Measurements from ENCODE around the gene CACNG3.
"Not testable (repeated sequence)": the region's sequence is repeated elsewhere in the genome, so short reads cannot be mapped to it uniquely, and the experiment has no call there.

Gene CACNG3

GRCh38 chr16:24324421-24324820 lies 68.3 kb downstream of the CACNG3 start:
- Histone ChIP-seq H3K27ac (ENCODE audit: insufficient read depth, low read length, poor library complexity, severe bottlenecking) (no peak overlapping the region), H3K9me3 (ENCODE audit: control insufficient read depth, low read length) (no peaks in the 10 kb centered on the region), H3K27me3 (replicated peaks; ENCODE audit: control insufficient read depth, insufficient read depth, low read length, poor library complexity, severe bottlenecking) (no peaks in the 10 kb centered on the region), H3K4me1 (ENCODE audit: control insufficient read depth, insufficient read depth, low read length, poor library complexity, severe bottlenecking) (no peaks in the 10 kb centered on the region), H3K4me3 (ENCODE audit: insufficient read depth, low read depth, low read length, poor library complexity, severe bottlenecking) (no peak overlapping the region), H3K36me3 (ENCODE audit: control insufficient read depth, insufficient read depth, low read length) (no peaks in the 10 kb centered on the region)
- DNase-seq = no peak

- H3K9me3 ChIP-seq (ENCODE audit: control insufficient read depth, low read length) = no peaks in the 10 kb centered on the region
- no peak for DNase-seq
- H3K27me3 ChIP-seq (replicated peaks; ENCODE audit: control insufficient read depth, insufficient read depth, low read length, poor library complexity, severe bottlenecking) = no peaks in the 10 kb centered on the region
- H3K27ac ChIP-seq (ENCODE audit: insufficient read depth, low read length, poor library complexity, severe bottlenecking) = no peak overlapping the region
- H3K36me3 ChIP-seq (ENCODE audit: control insufficient read depth, insufficient read depth, low read length) = no peaks in the 10 kb centered on the region
- no peaks in the 10 kb centered on the region for H3K4me1 ChIP-seq (ENCODE audit: control insufficient read depth, insufficient read depth, low read length, poor library complexity, severe bottlenecking)
- no peak overlapping the region for H3K4me3 ChIP-seq (ENCODE audit: insufficient read depth, low read depth, low read length, poor library complexity, severe bottlenecking)
Observed at GRCh38 chr16:24328835-24329452, 72.8 kb downstream of the CACNG3 start.

DNA sequence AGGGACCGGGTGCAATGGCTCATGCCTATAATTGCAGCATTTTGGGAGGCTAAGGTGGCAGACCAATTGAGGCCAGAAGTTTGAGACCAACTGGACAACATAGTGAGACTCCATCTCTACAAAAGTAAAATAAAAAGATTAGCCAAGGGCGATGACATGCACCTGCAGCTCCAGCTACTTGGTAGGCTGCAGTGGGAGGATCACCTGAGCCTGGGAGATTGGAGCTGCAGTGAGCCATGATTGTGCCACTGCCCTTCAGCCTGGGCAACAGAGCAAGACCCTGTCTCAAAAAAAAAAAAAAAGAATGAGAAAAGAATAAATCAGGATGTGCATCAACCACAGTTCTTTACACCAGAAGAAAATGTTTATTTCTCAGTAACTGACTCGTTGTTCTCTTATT lies 76.0 kb downstream of the CACNG3 start:
- no peaks in the 10 kb centered on the region for H3K9me3 ChIP-seq (ENCODE audit: control insufficient read depth, low read length)
- H3K36me3 ChIP-seq (ENCODE audit: control insufficient read depth, insufficient read depth, low read length) = no peaks in the 10 kb centered on the region
- DNase-seq = no peak
- no peak overlapping the region for H3K27ac ChIP-seq (ENCODE audit: insufficient read depth, low read length, poor library complexity, severe bottlenecking)
- no peaks in the 10 kb centered on the region for H3K4me1 ChIP-seq (ENCODE audit: control insufficient read depth, insufficient read depth, low read length, poor library complexity, severe bottlenecking)
- H3K27me3 ChIP-seq (replicated peaks; ENCODE audit: control insufficient read depth, insufficient read depth, low read length, poor library complexity, severe bottlenecking) = no peaks in the 10 kb centered on the region
- H3K4me3 ChIP-seq (ENCODE audit: insufficient read depth, low read depth, low read length, poor library complexity, severe bottlenecking) = no peak overlapping the region

DNA sequence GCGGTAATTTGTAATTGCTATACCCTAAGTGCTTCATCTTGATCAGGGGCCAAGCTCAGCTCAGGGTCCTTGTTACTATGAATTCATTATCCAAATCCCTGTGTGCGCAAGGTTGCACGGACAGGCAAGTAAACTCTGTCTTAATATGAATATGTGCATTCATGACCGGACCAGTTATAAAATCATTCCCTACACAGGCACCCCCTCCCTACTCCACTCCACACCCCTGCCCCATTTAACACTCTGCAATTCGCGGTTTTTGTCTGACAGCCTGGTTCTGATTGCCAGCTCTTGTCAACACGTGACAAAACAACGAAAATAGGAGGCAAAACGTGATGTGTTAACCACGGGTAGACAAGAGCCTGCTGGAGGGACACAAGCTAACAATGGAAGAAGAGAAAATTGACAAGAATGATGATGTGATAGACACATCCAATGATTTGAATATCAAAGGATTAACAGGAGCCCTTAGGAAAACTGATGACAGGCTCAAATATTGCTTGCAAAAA lies 76.5 kb downstream of the CACNG3 start:
- Histone ChIP-seq H3K27me3 (replicated peaks; ENCODE audit: control insufficient read depth, insufficient read depth, low read length, poor library complexity, severe bottlenecking) (no peaks in the 10 kb centered on the region), H3K4me3 (ENCODE audit: insufficient read depth, low read depth, low read length, poor library complexity, severe bottlenecking) (no peak overlapping the region), H3K4me1 (ENCODE audit: control insufficient read depth, insufficient read depth, low read length, poor library complexity, severe bottlenecking) (no peaks in the 10 kb centered on the region), H3K36me3 (ENCODE audit: control insufficient read depth, insufficient read depth, low read length) (no peaks in the 10 kb centered on the region), H3K27ac (ENCODE audit: insufficient read depth, low read length, poor library complexity, severe bottlenecking) (no peak overlapping the region), H3K9me3 (ENCODE audit: control insufficient read depth, low read length) (no peaks in the 10 kb centered on the region)
- no peak for DNase-seq

- H3K4me3 ChIP-seq (ENCODE audit: insufficient read depth, low read depth, low read length, poor library complexity, severe bottlenecking) = no peak overlapping the region
- H3K27ac ChIP-seq (ENCODE audit: insufficient read depth, low read length, poor library complexity, severe bottlenecking) = no peak overlapping the region
- no peak for DNase-seq
- H3K4me1 ChIP-seq (ENCODE audit: control insufficient read depth, insufficient read depth, low read length, poor library complexity, severe bottlenecking) = no peaks in the 10 kb centered on the region
- H3K9me3 ChIP-seq (ENCODE audit: control insufficient read depth, low read length) = no peaks in the 10 kb centered on the region
- no peaks in the 10 kb centered on the region for H3K27me3 ChIP-seq (replicated peaks; ENCODE audit: control insufficient read depth, insufficient read depth, low read length, poor library complexity, severe bottlenecking)
- H3K36me3 ChIP-seq (ENCODE audit: control insufficient read depth, insufficient read depth, low read length) = no peaks in the 10 kb centered on the region
Observed at GRCh38 chr16:24336491-24336890, 80.4 kb downstream of the CACNG3 start.

DNA sequence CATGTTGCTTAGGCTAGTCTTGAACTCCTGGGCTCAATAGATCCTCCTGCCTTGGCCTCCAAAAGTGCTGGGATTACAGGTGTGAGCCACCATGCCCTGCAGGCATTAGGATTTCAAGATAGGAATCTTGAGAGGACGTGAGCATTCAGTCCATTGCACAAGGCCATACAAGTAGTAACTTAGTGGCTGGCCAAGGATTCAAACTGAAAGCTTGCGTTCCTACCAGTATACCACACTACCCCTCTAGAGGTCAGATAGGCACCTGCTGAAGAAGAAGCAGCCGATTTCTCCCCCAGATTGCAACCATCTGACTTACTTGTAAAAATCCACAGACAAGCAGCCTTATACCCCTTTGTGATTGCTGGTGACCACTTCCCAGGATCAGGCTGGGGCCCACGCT lies 80.9 kb downstream of the CACNG3 start:
- DNase-seq = no peak
- H3K4me3 ChIP-seq (ENCODE audit: insufficient read depth, low read depth, low read length, poor library complexity, severe bottlenecking) = no peak overlapping the region
- H3K9me3 ChIP-seq (ENCODE audit: control insufficient read depth, low read length) = no peaks in the 10 kb centered on the region

GRCh38 chr16:24343829-24344228 lies 87.7 kb downstream of the CACNG3 start:
- H3K27ac ChIP-seq (ENCODE audit: insufficient read depth, low read length, poor library complexity, severe bottlenecking); H3K36me3 ChIP-seq (ENCODE audit: control insufficient read depth, insufficient read depth, low read length); H3K27me3 ChIP-seq (replicated peaks; ENCODE audit: control insufficient read depth, insufficient read depth, low read length, poor library complexity, severe bottlenecking); H3K9me3 ChIP-seq (ENCODE audit: control insufficient read depth, low read length); H3K4me3 ChIP-seq (ENCODE audit: insufficient read depth, low read depth, low read length, poor library complexity, severe bottlenecking); DNase-seq; H3K4me1 ChIP-seq (ENCODE audit: control insufficient read depth, insufficient read depth, low read length, poor library complexity, severe bottlenecking): not testable (repeated sequence)

More for the DNA sequence above, 80.9 kb downstream of the CACNG3 start:
- Histone ChIP-seq H3K36me3 (ENCODE audit: control insufficient read depth, insufficient read depth, low read length) (no peaks in the 10 kb centered on the region), H3K27ac (ENCODE audit: insufficient read depth, low read length, poor library complexity, severe bottlenecking) (no peak overlapping the region), H3K27me3 (replicated peaks; ENCODE audit: control insufficient read depth, insufficient read depth, low read length, poor library complexity, severe bottlenecking) (no peaks in the 10 kb centered on the region), H3K4me1 (ENCODE audit: control insufficient read depth, insufficient read depth, low read length, poor library complexity, severe bottlenecking) (no peaks in the 10 kb centered on the region)

- H3K4me3 ChIP-seq (ENCODE audit: insufficient read depth, low read depth, low read length, poor library complexity, severe bottlenecking) = no peak overlapping the region
- no peaks in the 10 kb centered on the region for H3K27me3 ChIP-seq (replicated peaks; ENCODE audit: control insufficient read depth, insufficient read depth, low read length, poor library complexity, severe bottlenecking)
- H3K4me1 ChIP-seq (ENCODE audit: control insufficient read depth, insufficient read depth, low read length, poor library complexity, severe bottlenecking) = no peaks in the 10 kb centered on the region
- DNase-seq = no peak
- no peak overlapping the region for H3K27ac ChIP-seq (ENCODE audit: insufficient read depth, low read length, poor library complexity, severe bottlenecking)
- H3K9me3 ChIP-seq (ENCODE audit: control insufficient read depth, low read length) = no peaks in the 10 kb centered on the region
- no peaks in the 10 kb centered on the region for H3K36me3 ChIP-seq (ENCODE audit: control insufficient read depth, insufficient read depth, low read length)
Observed at GRCh38 chr16:24344784-24345183, 88.6 kb downstream of the CACNG3 start.

DNA sequence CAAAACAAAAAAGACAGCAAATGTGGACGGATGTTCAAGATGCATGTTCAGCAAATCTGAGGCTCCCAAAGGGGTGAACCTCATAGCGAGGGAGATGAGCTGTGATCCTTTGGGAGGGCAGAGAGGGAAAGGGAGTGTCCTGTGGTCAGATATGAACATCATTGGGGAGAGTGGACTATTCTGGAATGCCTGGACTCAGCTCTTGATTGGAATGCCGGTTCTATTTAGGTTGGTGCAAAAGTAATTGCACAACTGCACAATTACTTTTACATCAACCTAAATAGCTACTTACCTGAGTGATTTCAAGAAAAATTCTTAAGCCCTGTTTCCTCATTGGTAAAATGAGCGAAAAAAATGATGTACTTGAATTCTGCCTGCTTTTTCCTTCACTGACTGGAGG lies 89.6 kb downstream of the CACNG3 start:
- Histone ChIP-seq H3K27ac (ENCODE audit: insufficient read depth, low read length, poor library complexity, severe bottlenecking) (no peak overlapping the region), H3K9me3 (ENCODE audit: control insufficient read depth, low read length) (no peaks in the 10 kb centered on the region), H3K36me3 (ENCODE audit: control insufficient read depth, insufficient read depth, low read length) (no peaks in the 10 kb centered on the region), H3K4me1 (ENCODE audit: control insufficient read depth, insufficient read depth, low read length, poor library complexity, severe bottlenecking) (no peaks in the 10 kb centered on the region), H3K27me3 (replicated peaks; ENCODE audit: control insufficient read depth, insufficient read depth, low read length, poor library complexity, severe bottlenecking) (no peaks in the 10 kb centered on the region), H3K4me3 (ENCODE audit: insufficient read depth, low read depth, low read length, poor library complexity, severe bottlenecking) (no peak overlapping the region)
- DNase-seq = no peak

DNA sequence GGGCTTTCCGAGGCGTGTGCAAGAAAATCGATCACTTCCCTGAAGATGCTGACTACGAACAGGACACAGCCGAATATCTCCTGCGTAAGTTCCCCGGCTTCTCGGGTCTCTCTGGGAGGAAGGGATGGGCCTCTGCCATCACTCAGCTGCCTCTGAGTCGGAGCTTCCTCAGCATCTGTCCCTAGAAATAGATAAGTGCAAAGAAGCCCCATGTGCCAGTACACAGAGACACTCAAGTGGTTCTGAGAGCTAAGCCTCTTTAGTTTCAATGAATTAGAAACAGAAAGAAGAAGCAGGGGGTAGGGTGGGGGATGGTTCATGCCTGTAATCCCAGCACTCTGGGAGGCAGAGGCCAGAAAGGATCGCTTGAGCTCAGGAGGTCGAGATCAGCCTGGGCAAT lies 90.6 kb downstream of the CACNG3 start:
- Histone ChIP-seq H3K36me3 (ENCODE audit: control insufficient read depth, insufficient read depth, low read length) (no peaks in the 10 kb centered on the region), H3K27ac (ENCODE audit: insufficient read depth, low read length, poor library complexity, severe bottlenecking) (no peak overlapping the region), H3K4me1 (ENCODE audit: control insufficient read depth, insufficient read depth, low read length, poor library complexity, severe bottlenecking) (no peaks in the 10 kb centered on the region), H3K4me3 (ENCODE audit: insufficient read depth, low read depth, low read length, poor library complexity, severe bottlenecking) (no peak overlapping the region), H3K9me3 (ENCODE audit: control insufficient read depth, low read length) (no peaks in the 10 kb centered on the region), H3K27me3 (replicated peaks; ENCODE audit: control insufficient read depth, insufficient read depth, low read length, poor library complexity, severe bottlenecking) (no peaks in the 10 kb centered on the region)
- no peak for DNase-seq
